HEK293 (cell line): Measurements from ENCODE around the gene C16orf95.

ENCODE experiments used
- CTCF ChIA-PET: fragments of 350-600 bp; formaldehyde crosslinking; extraction: SDS; loops from one replicate; lab custom pipeline; 2021; ENCODE audit warnings: antibody characterized with exemption; lab: Yijun Ruan, JAX
- POLR2A ChIA-PET: fragments of 300-600 bp; formaldehyde crosslinking; extraction: SDS; loops from one replicate; lab custom pipeline; 2020; ENCODE audit warnings: antibody characterized with exemption, inconsistent platforms; lab: Yijun Ruan, JAX
- H3K27ac ChIP-seq: fragments of 200-500 bp; sonication (Bioruptor generic); 2 replicates; pipeline ENCODE4 v1.5.1; 2014; ENCODE audit warnings: low read depth, low read length, control low read depth, inconsistent platforms; ENCODE audit errors: extremely low read depth
- H3K36me3 ChIP-seq, 2 experiments: fragments of 200-500 bp in 1 of 2; sonication (Bioruptor generic) in 1 of 2; 1 replicate in 1 of 2; 2 replicates in 1 of 2; pipeline ENCODE4 v1.5.1; 2014 to 2017; ENCODE audit warnings: inconsistent platforms in 2 of 2, low read length in 2 of 2; ENCODE audit not compliant: control insufficient read depth in 2 of 2, insufficient read depth in 1 of 2
- H3K4me1 ChIP-seq: fragments of 200-500 bp; sonication (Bioruptor generic); 2 replicates; pipeline ENCODE4 v1.5.1; 2014; ENCODE audit warnings: mild to moderate bottlenecking, low read length, inconsistent platforms; ENCODE audit not compliant: control insufficient read depth, insufficient read depth
- H3K4me3 ChIP-seq: 2 replicates; pipeline ENCODE4 v1.5.1; 2011; ENCODE audit warnings: low read depth, mild to moderate bottlenecking, control low read depth, low read length, moderate library complexity
- H3K9me3 ChIP-seq: fragments of 200-500 bp; sonication (Bioruptor generic); 2 replicates; pipeline ENCODE4 v1.5.1; 2014; ENCODE audit warnings: low read depth, low read length, inconsistent platforms; ENCODE audit not compliant: control insufficient read depth, insufficient read depth
- BCL11A ChIP-seq: fragments of 450-650 bp; formaldehyde crosslinking; IDR thresholded peaks from 2 replicates; pipeline ENCODE4 v1.5.1; 2016; ENCODE audit warnings: low read depth, missing biosample characterization, missing genetic modification characterization
- GFI1B ChIP-seq: fragments of 450-650 bp; formaldehyde crosslinking; IDR thresholded peaks from 2 replicates; pipeline ENCODE4 v1.5.1; 2016; ENCODE audit warnings: missing biosample characterization, missing genetic modification characterization
- GLI4 ChIP-seq: fragments of 450-650 bp; formaldehyde crosslinking; IDR thresholded peaks from 2 replicates; pipeline ENCODE4 v1.5.1; 2016; ENCODE audit warnings: missing biosample characterization, missing genetic modification characterization
- GLIS1 ChIP-seq: fragments of 450-650 bp; formaldehyde crosslinking; IDR thresholded peaks from 2 replicates; pipeline ENCODE4 v1.5.1; 2016; ENCODE audit warnings: missing biosample characterization, missing genetic modification characterization
- IKZF3 ChIP-seq: fragments of 450-650 bp; IDR thresholded peaks from 2 replicates; pipeline ENCODE4 v1.5.0; 2018; ENCODE audit warnings: missing biosample characterization, mild to moderate bottlenecking, missing genetic modification characterization, moderate library complexity
- OVOL3 ChIP-seq: fragments of 450-650 bp; formaldehyde crosslinking; IDR thresholded peaks from 2 replicates; pipeline ENCODE4 v1.5.1; 2016; ENCODE audit warnings: missing biosample characterization, missing genetic modification characterization
- RBAK ChIP-seq: fragments of 450-650 bp; formaldehyde crosslinking; IDR thresholded peaks from 2 replicates; pipeline ENCODE4 v1.5.1; 2016; ENCODE audit warnings: missing biosample characterization, missing genetic modification characterization
- YY1 ChIP-seq: fragments of 450-650 bp; formaldehyde crosslinking; IDR thresholded peaks from 2 replicates; pipeline ENCODE4 v1.5.1; 2018; ENCODE audit warnings: missing biosample characterization, missing genetic modification characterization
- ZBTB17 ChIP-seq: fragments of 450-650 bp; formaldehyde crosslinking; IDR thresholded peaks from 2 replicates; pipeline ENCODE4 v1.5.1; 2016; ENCODE audit warnings: missing biosample characterization, missing genetic modification characterization
- ZBTB21 ChIP-seq: fragments of 450-650 bp; formaldehyde crosslinking; IDR thresholded peaks from 2 replicates; pipeline ENCODE4 v1.5.1; 2017; ENCODE audit warnings: missing biosample characterization, missing genetic modification characterization
- ZNF146 ChIP-seq: fragments of 450-650 bp; formaldehyde crosslinking; IDR thresholded peaks from 2 replicates; pipeline ENCODE4 v1.5.1; 2016; ENCODE audit warnings: missing biosample characterization, missing genetic modification characterization
- ZNF169 ChIP-seq: fragments of 450-650 bp; formaldehyde crosslinking; IDR thresholded peaks from 2 replicates; pipeline ENCODE4 v1.5.1; 2016; ENCODE audit warnings: missing biosample characterization, missing genetic modification characterization
- ZNF274 ChIP-seq, 2 experiments: fragments of 200-500 bp in 1 of 2; fragments of 450-650 bp in 1 of 2; sonication (Bioruptor generic) in 1 of 2; formaldehyde crosslinking in 1 of 2; IDR thresholded peaks; 2 replicates each; pipeline versions ENCODE4 v1.5.1 to v1.6.1; 2014 to 2016; ENCODE audit warnings: borderline replicate concordance in 1 of 2, inconsistent platforms in 1 of 2, low read length in 1 of 2, missing biosample characterization in 1 of 2, missing genetic modification characterization in 1 of 2
- ZNF302 ChIP-seq: fragments of 450-650 bp; formaldehyde crosslinking; IDR thresholded peaks from 2 replicates; pipeline ENCODE4 v1.5.1; 2016; ENCODE audit warnings: missing biosample characterization, missing genetic modification characterization, low read depth
- ZNF311 ChIP-seq: fragments of 450-650 bp; formaldehyde crosslinking; IDR thresholded peaks from 2 replicates; pipeline ENCODE4 v1.5.1; 2017; ENCODE audit warnings: missing biosample characterization, missing genetic modification characterization, borderline replicate concordance
- ZNF350 ChIP-seq: fragments of 450-650 bp; formaldehyde crosslinking; IDR thresholded peaks from 2 replicates; pipeline ENCODE4 v1.5.0; 2017; ENCODE audit warnings: missing biosample characterization, mild to moderate bottlenecking, missing genetic modification characterization
- ZNF394 ChIP-seq: fragments of 450-650 bp; formaldehyde crosslinking; IDR thresholded peaks from 2 replicates; pipeline ENCODE4 v1.5.1; 2016; ENCODE audit warnings: missing biosample characterization, missing genetic modification characterization, mild to moderate bottlenecking, moderate library complexity, borderline replicate concordance
- ZNF416 ChIP-seq: fragments of 450-650 bp; formaldehyde crosslinking; IDR thresholded peaks from 2 replicates; pipeline ENCODE4 v1.5.1; 2016; ENCODE audit warnings: missing biosample characterization, missing genetic modification characterization
- ZNF48 ChIP-seq: fragments of 450-650 bp; formaldehyde crosslinking; IDR thresholded peaks from 2 replicates; pipeline ENCODE4 v1.5.1; 2016; ENCODE audit warnings: missing biosample characterization, missing genetic modification characterization
- ZNF596 ChIP-seq: fragments of 450-650 bp; IDR thresholded peaks from 2 replicates; pipeline ENCODE4 v1.5.0; 2018; ENCODE audit warnings: missing biosample characterization, mild to moderate bottlenecking, missing genetic modification characterization, moderate library complexity
- ZNF707 ChIP-seq: fragments of 450-650 bp; formaldehyde crosslinking; IDR thresholded peaks from 2 replicates; pipeline ENCODE4 v1.5.1; 2016; ENCODE audit warnings: missing biosample characterization, missing genetic modification characterization
- ZNF768 ChIP-seq: fragments of 450-650 bp; formaldehyde crosslinking; IDR thresholded peaks from 2 replicates; pipeline ENCODE4 v1.5.1; 2018; ENCODE audit warnings: missing biosample characterization, mild to moderate bottlenecking, missing genetic modification characterization
- ZSCAN4 ChIP-seq: fragments of 450-650 bp; formaldehyde crosslinking; IDR thresholded peaks from 2 replicates; pipeline ENCODE4 v1.5.1; 2017; ENCODE audit warnings: missing biosample characterization, missing genetic modification characterization
- TF ChIP-seq, protein P1 (sequence below): fragments of 450-650 bp; formaldehyde crosslinking; IDR thresholded peaks from 2 replicates; pipeline ENCODE4 v1.5.1; 2016; ENCODE audit warnings: missing biosample characterization, missing genetic modification characterization
- TF ChIP-seq, protein P2 (sequence below): fragments of 450-650 bp; formaldehyde crosslinking; IDR thresholded peaks from 2 replicates; pipeline ENCODE4 v1.5.1; 2016; ENCODE audit warnings: missing biosample characterization, missing genetic modification characterization
- TF ChIP-seq, protein P3 (sequence below): fragments of 450-650 bp; formaldehyde crosslinking; IDR thresholded peaks from 2 replicates; pipeline ENCODE4 v1.5.1; 2016; ENCODE audit warnings: missing biosample characterization, missing genetic modification characterization, borderline replicate concordance

Gene C16orf95

DNA sequence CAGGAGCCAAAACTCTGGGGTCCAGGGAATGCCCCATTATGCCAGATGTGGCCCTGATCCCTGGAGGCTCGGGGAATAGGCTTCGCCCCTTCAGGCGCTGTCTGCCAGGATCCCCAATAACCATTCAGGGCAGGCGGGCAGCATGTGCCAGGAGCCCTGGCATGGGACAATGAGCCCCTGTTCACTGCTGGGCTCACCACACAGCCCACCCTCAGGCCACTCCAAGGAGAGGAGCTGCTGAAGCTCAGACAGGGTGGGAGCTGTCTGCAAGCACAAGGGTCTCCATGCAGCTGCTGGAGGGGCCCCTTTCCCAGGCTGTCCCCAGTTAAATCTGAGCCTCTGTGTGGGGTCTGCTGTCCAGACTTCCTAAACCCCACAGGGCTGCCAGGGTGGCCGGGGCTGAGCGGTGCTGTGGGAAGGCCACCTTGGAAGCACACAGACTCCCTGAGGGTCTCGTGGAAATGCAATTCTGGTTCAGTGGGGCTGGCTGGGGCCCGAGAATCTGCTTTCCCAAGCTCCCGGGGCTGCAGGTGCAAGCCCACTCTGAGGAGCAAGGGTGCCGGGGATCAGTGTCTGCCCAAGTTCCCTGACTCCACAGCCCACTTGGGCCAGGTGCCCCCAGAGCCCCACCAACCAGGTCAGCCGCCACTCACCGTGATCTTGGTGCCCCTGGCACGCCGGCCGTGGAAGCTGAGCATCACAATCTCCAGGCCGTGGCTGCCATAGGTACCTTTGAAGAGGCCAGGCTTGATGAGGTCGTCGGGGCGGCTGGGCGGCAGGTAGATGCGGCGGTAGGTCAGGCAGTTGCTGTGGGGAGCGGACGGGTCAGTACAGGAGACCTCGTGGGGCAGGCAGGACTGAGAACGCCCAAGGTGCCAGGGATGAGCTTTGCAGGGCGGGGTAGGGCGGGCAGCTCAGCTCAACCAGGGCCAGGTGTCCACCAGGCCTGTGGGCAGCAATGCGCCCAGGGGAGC lies 17.7 kb upstream of the C16orf95 start:
- Histone ChIP-seq H3K4me3 (no peak overlapping the region), H3K36me3 (peaks cover 0 to 76% of the 10 kb centered on the region in 2 experiments; a peak in 2 of 3 replicates), H3K27ac (no peak overlapping the region), H3K4me1 (no peaks in the 10 kb centered on the region), H3K9me3 (no peaks in the 10 kb centered on the region)
- ChIA-PET CTCF (interaction anchor here (0.6 to 1.1 kb wide), 2 partner anchors 9 to 17 kb away, joined by 3 to 4 read pairs; partner anchors contain the start of gene C16orf95), POLR2A (no interaction called here)
- TF ChIP-seq IKZF3 (tag by site-specific recombination) (no peak), GLIS1 (tag by site-specific recombination) (no peak), ZNF302 (no peak), ZNF274 (IDR thresholded peaks at IDR 0.05; ENCODE audit: low read length) (no peak), ZNF274 (tag by site-specific recombination; IDR thresholded peaks at IDR 0.05; ENCODE audit: borderline replicate concordance) (no peak), ZNF768 (tag by site-specific recombination) (no peak), ZSCAN4 (tag by site-specific recombination) (no peak), RBAK (tag by site-specific recombination) (no peak), ZNF350 (tag by site-specific recombination) (no peak), ZNF707 (tag by site-specific recombination) (no peak), ZNF146 (tag by site-specific recombination) (no peak), OVOL3 (no peak), ZNF416 (no peak), YY1 (no peak), ZNF394 (no peak), ZBTB21 (no peak)
- TF ChIP-seq, protein P1, sequence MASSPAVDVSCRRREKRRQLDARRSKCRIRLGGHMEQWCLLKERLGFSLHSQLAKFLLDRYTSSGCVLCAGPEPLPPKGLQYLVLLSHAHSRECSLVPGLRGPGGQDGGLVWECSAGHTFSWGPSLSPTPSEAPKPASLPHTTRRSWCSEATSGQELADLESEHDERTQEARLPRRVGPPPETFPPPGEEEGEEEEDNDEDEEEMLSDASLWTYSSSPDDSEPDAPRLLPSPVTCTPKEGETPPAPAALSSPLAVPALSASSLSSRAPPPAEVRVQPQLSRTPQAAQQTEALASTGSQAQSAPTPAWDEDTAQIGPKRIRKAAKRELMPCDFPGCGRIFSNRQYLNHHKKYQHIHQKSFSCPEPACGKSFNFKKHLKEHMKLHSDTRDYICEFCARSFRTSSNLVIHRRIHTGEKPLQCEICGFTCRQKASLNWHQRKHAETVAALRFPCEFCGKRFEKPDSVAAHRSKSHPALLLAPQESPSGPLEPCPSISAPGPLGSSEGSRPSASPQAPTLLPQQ (tag by site-specific recombination), result no peak

DNA sequence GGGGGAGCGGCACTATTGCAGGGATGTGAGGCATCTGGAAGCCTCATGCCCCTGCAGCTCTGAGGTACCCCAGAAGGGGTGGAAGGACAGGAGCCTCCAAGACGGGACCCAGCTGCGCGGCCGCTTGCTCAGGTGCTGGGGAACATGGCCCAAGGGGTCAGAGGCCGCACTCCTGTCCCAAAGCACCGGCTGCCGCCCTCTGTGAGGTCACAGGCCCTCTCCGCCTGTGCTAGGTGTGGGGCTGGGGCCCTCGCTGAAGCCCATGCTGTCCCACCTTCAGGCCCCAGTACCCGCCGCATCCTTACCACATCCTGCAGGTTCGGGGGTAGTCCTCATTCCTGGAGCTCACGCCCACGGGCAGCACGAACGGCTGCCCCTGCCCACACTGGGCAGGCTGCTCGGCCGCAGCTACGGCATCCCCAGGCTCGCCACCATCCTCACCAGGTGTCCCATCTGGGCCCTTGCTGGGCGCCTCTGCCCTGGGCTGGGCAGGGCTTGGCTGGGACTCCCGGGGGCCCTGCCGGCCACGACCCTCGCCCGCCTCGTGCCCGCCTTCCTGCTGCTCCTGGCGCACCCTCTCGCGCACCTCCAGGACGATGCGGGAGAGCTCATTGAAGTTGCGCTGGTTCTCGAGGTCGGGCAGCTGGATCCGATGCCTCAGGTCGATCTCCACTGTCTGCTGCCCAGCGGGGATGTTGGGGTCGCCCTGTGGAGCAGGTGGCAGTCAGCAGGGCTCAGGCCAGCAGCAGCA lies 16.6 kb upstream of the C16orf95 start:
- H3K36me3 ChIP-seq, result peaks cover 0 to 78% of the 10 kb centered on the region in 2 experiments; a peak in 1 of 3 replicates
- no peak overlapping the region for H3K4me3 ChIP-seq
- H3K9me3 ChIP-seq, result no peaks in the 10 kb centered on the region
- H3K27ac ChIP-seq, result no peak overlapping the region
- CTCF ChIA-PET, result no interaction called here
- POLR2A ChIA-PET, result no interaction called here
- no peaks in the 10 kb centered on the region for H3K4me1 ChIP-seq
- TF ChIP-seq, protein P2, sequence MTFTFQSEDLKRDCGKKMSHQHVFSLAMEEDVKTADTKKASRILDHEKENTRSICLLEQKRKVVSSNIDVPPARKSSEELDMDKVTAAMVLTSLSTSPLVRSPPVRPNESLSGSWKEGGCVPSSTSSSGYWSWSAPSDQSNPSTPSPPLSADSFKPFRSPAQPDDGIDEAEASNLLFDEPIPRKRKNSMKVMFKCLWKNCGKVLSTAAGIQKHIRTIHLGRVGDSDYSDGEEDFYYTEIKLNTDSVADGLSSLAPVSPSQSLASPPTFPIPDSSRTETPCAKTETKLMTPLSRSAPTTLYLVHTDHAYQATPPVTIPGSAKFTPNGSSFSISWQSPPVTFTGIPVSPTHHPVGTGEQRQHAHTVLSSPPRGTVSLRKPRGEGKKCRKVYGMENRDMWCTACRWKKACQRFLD (tag by site-specific recombination), result no peak
- TF ChIP-seq GFI1B (tag by site-specific recombination), result no peak
- TF ChIP-seq ZNF169, result no peak
- no peak for TF ChIP-seq ZNF48 (tag by site-specific recombination)
- TF ChIP-seq ZBTB17 (tag by site-specific recombination), result no peak
- TF ChIP-seq ZNF596 (tag by site-specific recombination), result no peak
- TF ChIP-seq, protein P3, sequence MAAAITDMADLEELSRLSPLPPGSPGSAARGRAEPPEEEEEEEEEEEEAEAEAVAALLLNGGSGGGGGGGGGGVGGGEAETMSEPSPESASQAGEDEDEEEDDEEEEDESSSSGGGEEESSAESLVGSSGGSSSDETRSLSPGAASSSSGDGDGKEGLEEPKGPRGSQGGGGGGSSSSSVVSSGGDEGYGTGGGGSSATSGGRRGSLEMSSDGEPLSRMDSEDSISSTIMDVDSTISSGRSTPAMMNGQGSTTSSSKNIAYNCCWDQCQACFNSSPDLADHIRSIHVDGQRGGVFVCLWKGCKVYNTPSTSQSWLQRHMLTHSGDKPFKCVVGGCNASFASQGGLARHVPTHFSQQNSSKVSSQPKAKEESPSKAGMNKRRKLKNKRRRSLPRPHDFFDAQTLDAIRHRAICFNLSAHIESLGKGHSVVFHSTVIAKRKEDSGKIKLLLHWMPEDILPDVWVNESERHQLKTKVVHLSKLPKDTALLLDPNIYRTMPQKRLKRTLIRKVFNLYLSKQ (tag by site-specific recombination), result no peak
- no peak for TF ChIP-seq GLI4
- TF ChIP-seq BCL11A (tag by site-specific recombination), result no peak
- no peak for TF ChIP-seq ZNF311
